HL-60 (cell line): ENCODE measurements around the gene ANKRD6.

Experiments
- DNase-seq, 2 experiments: peaks; one replicate each; pipeline ENCODE4 v3.0.0-alpha.2; 2010 to 2020; ENCODE audit warnings: low read depth in 1 of 2, low spot score in 1 of 2
- H3K27ac ChIP-seq: fragments of 250-450 bp; sonication (Bioruptor Pico); replicated peaks from 2 replicates; pipeline ENCODE4 v1.5.1; 2020; ENCODE audit warnings: mild to moderate bottlenecking, moderate library complexity
- H3K27me3 ChIP-seq: fragments of 250-450 bp; sonication (Bioruptor Pico); 2 replicates; pipeline ENCODE4 v1.5.1; 2021; ENCODE audit warnings: mild to moderate bottlenecking, moderate library complexity; ENCODE audit not compliant: insufficient read depth, poor library complexity, severe bottlenecking
- H3K4me3 ChIP-seq: replicated peaks from 2 replicates; pipeline ENCODE4 v1.5.1; 2011; ENCODE audit warnings: mild to moderate bottlenecking, control low read depth, low read length; ENCODE audit not compliant: insufficient read depth
- GABPA ChIP-seq: IDR thresholded peaks from 2 replicates; pipeline ENCODE4 v1.6.1; 2012; ENCODE audit warnings: low read depth
- POLR2AphosphoS5 ChIP-seq: IDR thresholded peaks from 2 replicates; pipeline ENCODE4 v1.6.1; 2012; ENCODE audit warnings: low read depth
- SPI1 ChIP-seq: IDR thresholded peaks from 2 replicates; pipeline ENCODE4 v1.6.1; 2012; ENCODE audit warnings: low read depth, mild to moderate bottlenecking, borderline replicate concordance
- TF ChIP-seq, protein P1 (sequence below): IDR thresholded peaks from one replicate; pipeline ENCODE4 v1.5.1; 2011; ENCODE audit warnings: low read length, control low read depth, inconsistent platforms; ENCODE audit not compliant: insufficient read depth
- TF ChIP-seq, protein P2 (sequence below): IDR thresholded peaks from 2 replicates; pipeline ENCODE4 v1.6.1; 2012; ENCODE audit warnings: low read depth; ENCODE audit not compliant: insufficient replicate concordance

Gene ANKRD6

DNA sequence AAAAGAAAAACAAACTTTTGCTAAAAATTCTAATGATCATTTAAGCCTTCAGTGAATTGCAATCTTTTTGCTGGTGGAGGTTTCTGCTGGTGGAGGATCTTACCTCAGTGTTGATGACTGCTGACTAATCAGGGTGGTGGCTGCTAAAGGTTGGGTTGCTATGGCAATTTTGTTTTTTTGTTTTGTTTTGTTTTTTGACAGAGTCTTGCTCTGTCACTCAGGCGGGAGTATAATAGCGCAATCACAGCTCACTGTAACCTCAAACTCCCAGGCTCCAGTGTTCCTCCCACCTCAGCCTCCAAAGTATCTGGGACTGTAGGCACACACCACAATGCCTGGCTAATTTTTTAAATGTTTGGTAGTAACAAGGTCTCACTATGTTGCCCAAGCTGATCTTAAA lies 94.7 kb downstream of the ANKRD6 start:
- Histone ChIP-seq H3K27ac (no peak overlapping the region), H3K27me3 (no peaks in the 10 kb centered on the region), H3K4me3 (no peak overlapping the region)
- no peak for TF ChIP-seq POLR2AphosphoS5
- TF ChIP-seq GABPA: no peak
- TF ChIP-seq, protein P1, sequence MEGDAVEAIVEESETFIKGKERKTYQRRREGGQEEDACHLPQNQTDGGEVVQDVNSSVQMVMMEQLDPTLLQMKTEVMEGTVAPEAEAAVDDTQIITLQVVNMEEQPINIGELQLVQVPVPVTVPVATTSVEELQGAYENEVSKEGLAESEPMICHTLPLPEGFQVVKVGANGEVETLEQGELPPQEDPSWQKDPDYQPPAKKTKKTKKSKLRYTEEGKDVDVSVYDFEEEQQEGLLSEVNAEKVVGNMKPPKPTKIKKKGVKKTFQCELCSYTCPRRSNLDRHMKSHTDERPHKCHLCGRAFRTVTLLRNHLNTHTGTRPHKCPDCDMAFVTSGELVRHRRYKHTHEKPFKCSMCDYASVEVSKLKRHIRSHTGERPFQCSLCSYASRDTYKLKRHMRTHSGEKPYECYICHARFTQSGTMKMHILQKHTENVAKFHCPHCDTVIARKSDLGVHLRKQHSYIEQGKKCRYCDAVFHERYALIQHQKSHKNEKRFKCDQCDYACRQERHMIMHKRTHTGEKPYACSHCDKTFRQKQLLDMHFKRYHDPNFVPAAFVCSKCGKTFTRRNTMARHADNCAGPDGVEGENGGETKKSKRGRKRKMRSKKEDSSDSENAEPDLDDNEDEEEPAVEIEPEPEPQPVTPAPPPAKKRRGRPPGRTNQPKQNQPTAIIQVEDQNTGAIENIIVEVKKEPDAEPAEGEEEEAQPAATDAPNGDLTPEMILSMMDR: no peak
- TF ChIP-seq SPI1: no peak
- TF ChIP-seq, protein P2, sequence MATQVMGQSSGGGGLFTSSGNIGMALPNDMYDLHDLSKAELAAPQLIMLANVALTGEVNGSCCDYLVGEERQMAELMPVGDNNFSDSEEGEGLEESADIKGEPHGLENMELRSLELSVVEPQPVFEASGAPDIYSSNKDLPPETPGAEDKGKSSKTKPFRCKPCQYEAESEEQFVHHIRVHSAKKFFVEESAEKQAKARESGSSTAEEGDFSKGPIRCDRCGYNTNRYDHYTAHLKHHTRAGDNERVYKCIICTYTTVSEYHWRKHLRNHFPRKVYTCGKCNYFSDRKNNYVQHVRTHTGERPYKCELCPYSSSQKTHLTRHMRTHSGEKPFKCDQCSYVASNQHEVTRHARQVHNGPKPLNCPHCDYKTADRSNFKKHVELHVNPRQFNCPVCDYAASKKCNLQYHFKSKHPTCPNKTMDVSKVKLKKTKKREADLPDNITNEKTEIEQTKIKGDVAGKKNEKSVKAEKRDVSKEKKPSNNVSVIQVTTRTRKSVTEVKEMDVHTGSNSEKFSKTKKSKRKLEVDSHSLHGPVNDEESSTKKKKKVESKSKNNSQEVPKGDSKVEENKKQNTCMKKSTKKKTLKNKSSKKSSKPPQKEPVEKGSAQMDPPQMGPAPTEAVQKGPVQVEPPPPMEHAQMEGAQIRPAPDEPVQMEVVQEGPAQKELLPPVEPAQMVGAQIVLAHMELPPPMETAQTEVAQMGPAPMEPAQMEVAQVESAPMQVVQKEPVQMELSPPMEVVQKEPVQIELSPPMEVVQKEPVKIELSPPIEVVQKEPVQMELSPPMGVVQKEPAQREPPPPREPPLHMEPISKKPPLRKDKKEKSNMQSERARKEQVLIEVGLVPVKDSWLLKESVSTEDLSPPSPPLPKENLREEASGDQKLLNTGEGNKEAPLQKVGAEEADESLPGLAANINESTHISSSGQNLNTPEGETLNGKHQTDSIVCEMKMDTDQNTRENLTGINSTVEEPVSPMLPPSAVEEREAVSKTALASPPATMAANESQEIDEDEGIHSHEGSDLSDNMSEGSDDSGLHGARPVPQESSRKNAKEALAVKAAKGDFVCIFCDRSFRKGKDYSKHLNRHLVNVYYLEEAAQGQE: no peak
- DNase-seq: no peak

DNA sequence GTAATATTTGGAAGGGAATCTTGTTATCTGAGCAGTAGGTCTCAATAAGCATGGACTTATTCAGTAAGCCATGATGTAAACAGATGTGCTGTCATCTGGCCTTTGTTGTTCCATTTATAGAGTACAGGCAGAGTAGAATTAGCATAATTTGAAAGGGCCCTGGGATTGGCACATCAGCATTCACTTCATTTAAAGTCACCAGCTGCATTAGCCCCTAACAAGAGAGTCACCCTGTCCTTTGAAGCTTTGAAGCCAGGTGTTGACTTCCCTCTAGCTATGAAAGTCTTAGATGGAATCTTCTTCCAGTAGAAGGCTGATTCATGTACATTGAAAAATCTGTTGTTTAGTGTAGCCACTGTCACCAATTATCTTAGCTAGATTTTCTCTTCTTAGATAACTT lies 95.9 kb downstream of the ANKRD6 start:
- DNase-seq: no peak

DNA sequence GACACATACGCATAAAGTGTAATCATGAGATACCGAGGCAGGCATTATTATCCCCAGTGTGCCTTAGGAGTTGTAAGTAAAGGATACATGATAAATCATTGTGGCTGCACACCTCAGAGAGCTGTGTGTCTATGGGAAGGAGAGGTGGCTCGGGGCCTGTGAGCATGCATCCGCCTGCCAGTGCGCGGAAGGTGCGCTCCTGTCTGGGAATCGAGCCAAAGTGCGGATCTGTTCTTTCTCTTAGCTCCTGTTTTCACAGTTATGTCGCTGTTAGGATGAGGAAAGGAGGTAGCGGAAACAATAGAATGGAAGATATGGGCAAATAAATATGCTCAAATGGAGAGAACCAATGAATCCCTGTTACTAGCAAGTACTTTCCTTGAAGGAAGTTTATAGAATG lies 98.0 kb downstream of the ANKRD6 start:
- no peak for DNase-seq
- TF ChIP-seq POLR2AphosphoS5 (no peak), SPI1 (no peak), GABPA (no peak)
- TF ChIP-seq, protein P1: no peak
- TF ChIP-seq, protein P2: no peak
- H3K27ac ChIP-seq: no peak overlapping the region
- H3K4me3 ChIP-seq: no peak overlapping the region
- H3K27me3 ChIP-seq: no peaks in the 10 kb centered on the region

More for the DNA sequence above, 95.9 kb downstream of the ANKRD6 start:
- TF ChIP-seq, protein P1: no peak
- TF ChIP-seq SPI1: no peak
- TF ChIP-seq GABPA: no peak
- no peak for TF ChIP-seq POLR2AphosphoS5
- TF ChIP-seq, protein P2: no peak
- no peaks in the 10 kb centered on the region for H3K27me3 ChIP-seq
- H3K27ac ChIP-seq: no peak overlapping the region
- H3K4me3 ChIP-seq: no peak overlapping the region
